Muscle layer of duodenum (tissue), 2 donors: ENCODE measurements around the gene ABR.
"Not testable (repeated sequence)": the region's sequence is repeated elsewhere in the genome, so short reads cannot be mapped to it uniquely, and the experiment has no call there.

Experiments
- H3K27ac ChIP-seq: one replicate; pipeline ENCODE4 v1.7.0; 2013; ENCODE audit warnings: mild to moderate bottlenecking, low read length
- H3K27me3 ChIP-seq: one replicate; pipeline ENCODE4 v1.7.0; 2013; ENCODE audit warnings: low read depth, mild to moderate bottlenecking, control low read depth, low read length
- H3K36me3 ChIP-seq, 2 donors: one replicate each; pipeline ENCODE4 v1.7.0; 2013; ENCODE audit warnings: low read length in 2 of 2, control low read depth in 1 of 2, mild to moderate bottlenecking in 1 of 2; ENCODE audit not compliant: insufficient read depth in 2 of 2, control insufficient read depth in 1 of 2
- H3K4me1 ChIP-seq, 2 donors: one replicate each; pipeline ENCODE4 v1.7.0; 2013; ENCODE audit warnings: low read length in 2 of 2, mild to moderate bottlenecking in 2 of 2, control low read depth in 1 of 2, moderate library complexity in 1 of 2; ENCODE audit not compliant: insufficient read depth in 2 of 2, control insufficient read depth in 1 of 2
- H3K4me3 ChIP-seq, 2 donors: one replicate each; pipeline ENCODE4 v1.7.0; 2013; ENCODE audit warnings: low read length in 2 of 2, low read depth in 1 of 2, mild to moderate bottlenecking in 1 of 2
- H3K9me3 ChIP-seq, 2 donors: one replicate each; pipeline ENCODE4 v1.7.0; 2013; ENCODE audit warnings: low read length in 2 of 2, control low read depth in 1 of 2, mild to moderate bottlenecking in 1 of 2; ENCODE audit not compliant: control insufficient read depth in 1 of 2
- donor health status: healthy.

Gene ABR

GRCh38 chr17:1217089-1217385, 37.3 kb upstream of the ABR start:
- Histone ChIP-seq H3K4me3 (no peak overlapping the region), H3K36me3 (no peaks in the 10 kb centered on the region), H3K9me3 (no peaks in the 10 kb centered on the region), H3K27ac (no peak overlapping the region), H3K4me1 (no peaks in the 10 kb centered on the region), H3K27me3 (no peaks in the 10 kb centered on the region)

- Histone ChIP-seq H3K27me3 (no peaks in the 10 kb centered on the region), H3K4me1 (no peaks in the 10 kb centered on the region)
Observed at GRCh38 chr17:1216217-1217088, 36.7 kb upstream of the ABR start.

GRCh38 chr17:1212946-1213345, 33.2 kb upstream of the ABR start:
- H3K9me3 ChIP-seq = no peaks in the 10 kb centered on the region

More at GRCh38 chr17:1216217-1217088, 36.7 kb upstream of the ABR start:
- H3K27ac ChIP-seq = no peak overlapping the region
- H3K36me3 ChIP-seq = no peaks in the 10 kb centered on the region
- no peaks in the 10 kb centered on the region for H3K9me3 ChIP-seq
- no peak overlapping the region for H3K4me3 ChIP-seq

GRCh38 chr17:1211287-1211686, 31.5 kb upstream of the ABR start:
- no peak overlapping the region for H3K27ac ChIP-seq
- H3K27me3 ChIP-seq = no peaks in the 10 kb centered on the region
- no peaks in the 10 kb centered on the region for H3K36me3 ChIP-seq
- no peaks in the 10 kb centered on the region for H3K4me1 ChIP-seq
- H3K9me3 ChIP-seq = no peaks in the 10 kb centered on the region
- no peak overlapping the region for H3K4me3 ChIP-seq

More at GRCh38 chr17:1212946-1213345, 33.2 kb upstream of the ABR start:
- Histone ChIP-seq H3K27ac (no peak overlapping the region), H3K36me3 (no peaks in the 10 kb centered on the region), H3K4me3 (no peak overlapping the region), H3K4me1 (no peaks in the 10 kb centered on the region), H3K27me3 (no peaks in the 10 kb centered on the region)

GRCh38 chr17:1208966-1209365, 29.2 kb upstream of the ABR start:
- H3K27ac ChIP-seq = no peak overlapping the region
- no peaks in the 10 kb centered on the region for H3K27me3 ChIP-seq
- H3K36me3 ChIP-seq = no peaks in the 10 kb centered on the region
- H3K4me3 ChIP-seq = no peak overlapping the region
- no peaks in the 10 kb centered on the region for H3K9me3 ChIP-seq
- H3K4me1 ChIP-seq = no peaks in the 10 kb centered on the region

DNA sequence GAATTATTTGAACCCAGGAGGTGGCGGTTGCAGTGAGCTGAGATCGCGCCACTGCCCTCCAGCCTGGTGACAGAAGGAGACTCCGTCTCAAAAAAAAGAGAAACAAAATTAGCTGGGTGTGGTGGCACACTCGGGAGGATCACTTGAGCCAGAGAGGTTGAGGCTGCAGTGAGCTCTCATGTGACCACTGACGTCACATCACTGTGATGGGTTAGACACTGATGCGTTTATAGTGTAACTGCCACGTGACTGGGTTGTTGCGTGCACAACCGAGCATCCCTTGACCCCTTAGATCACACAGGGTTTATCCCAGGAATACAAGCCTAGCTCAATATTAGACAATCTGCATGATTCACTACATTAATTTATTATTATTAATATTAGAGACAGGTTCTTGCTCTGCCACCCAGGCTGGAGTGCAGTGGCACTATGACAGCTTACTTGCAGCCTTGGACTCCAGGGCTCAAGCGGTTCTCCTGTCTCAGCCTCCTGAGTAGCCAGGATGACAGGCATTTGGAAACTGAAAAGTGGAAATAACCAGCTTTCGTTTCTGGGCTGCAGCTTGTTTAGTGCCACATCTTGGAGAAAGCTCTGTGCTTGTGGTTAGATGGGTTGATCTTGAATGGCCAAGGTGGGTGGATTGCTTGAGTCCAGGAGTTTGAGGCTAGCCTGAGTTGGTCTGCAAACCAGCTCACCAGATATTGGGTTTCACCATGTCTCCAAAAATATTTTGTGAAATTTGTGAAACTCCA, 26.4 kb upstream of the ABR start:
- no peaks in the 10 kb centered on the region for H3K4me1 ChIP-seq
- H3K27ac ChIP-seq = no peak overlapping the region
- no peaks in the 10 kb centered on the region for H3K36me3 ChIP-seq
- H3K27me3 ChIP-seq = no peaks in the 10 kb centered on the region
- no peaks in the 10 kb centered on the region for H3K9me3 ChIP-seq
- no peak overlapping the region for H3K4me3 ChIP-seq

DNA sequence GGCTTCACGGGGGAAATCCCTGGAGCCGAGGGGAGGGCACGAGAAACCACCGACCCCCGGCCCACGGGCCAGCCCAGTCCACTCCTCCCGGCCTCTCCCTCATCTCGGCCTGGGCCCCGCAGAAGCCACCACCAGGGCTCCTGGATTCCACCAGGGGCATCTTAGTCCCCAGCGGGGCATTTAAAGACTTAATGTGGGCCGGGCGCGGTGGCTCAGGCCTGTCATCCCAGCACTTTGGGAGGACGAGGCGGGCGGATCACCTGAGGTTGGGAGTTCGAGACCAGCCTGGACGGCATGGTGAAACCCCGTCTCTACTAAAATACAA, 24.1 kb upstream of the ABR start:
- Histone ChIP-seq H3K27ac (no peak overlapping the region), H3K9me3 (no peaks in the 10 kb centered on the region), H3K4me3 (peak overlapping the region; percentile 21 to 66), H3K4me1 (peaks cover 0 to 2% of the 10 kb centered on the region in 2 donors), H3K36me3 (no peaks in the 10 kb centered on the region), H3K27me3 (no peaks in the 10 kb centered on the region)

DNA sequence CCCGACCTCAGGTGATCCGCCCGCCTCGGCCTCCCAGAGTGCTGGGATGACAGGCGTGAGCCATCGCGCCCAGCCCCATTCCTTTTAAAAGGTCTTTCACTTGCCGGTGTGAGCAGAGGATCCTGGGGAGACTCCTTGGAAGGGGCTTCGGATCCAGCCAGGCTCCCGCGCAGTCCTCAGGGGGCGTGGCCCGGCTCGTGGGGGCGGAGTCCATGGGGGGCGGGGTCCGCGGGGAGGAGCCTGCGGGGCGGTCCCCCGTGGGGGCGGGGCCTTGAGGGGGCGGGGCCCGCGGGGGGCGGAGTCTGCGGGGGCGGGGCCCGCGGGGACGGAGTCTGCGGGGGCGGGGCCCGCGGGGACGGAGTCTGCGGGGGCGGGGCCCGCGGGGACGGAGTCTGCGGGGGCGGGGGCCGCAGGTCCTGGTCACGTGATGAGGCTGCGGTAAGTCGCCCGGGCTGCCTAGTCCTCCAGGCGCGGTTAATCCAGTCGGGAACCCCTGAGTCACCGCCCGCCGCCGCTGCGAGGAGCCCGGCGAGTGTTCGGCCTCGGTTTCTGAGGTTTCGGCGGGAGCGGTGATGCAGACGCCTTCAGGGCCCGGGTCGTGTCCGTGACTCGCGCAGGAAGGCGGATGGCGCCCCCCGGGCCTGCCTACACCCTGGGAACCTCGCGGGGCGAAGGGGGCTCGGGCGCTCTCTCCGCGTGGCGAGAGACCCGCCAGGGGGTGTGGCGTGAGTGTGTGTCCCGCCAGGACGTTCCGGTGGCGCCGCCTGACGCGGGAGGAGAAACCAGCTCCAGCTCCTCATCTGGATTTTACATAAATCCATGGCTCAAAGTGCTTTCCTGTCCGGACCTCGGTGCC, 23.6 kb upstream of the ABR start:
- no peaks in the 10 kb centered on the region for H3K9me3 ChIP-seq
- no peak overlapping the region for H3K27ac ChIP-seq
- H3K36me3 ChIP-seq = no peaks in the 10 kb centered on the region
- H3K27me3 ChIP-seq = no peaks in the 10 kb centered on the region
- peak overlapping the region; percentile 21 to 66 for H3K4me3 ChIP-seq
- peaks cover 0 to 6% of the 10 kb centered on the region in 2 donors for H3K4me1 ChIP-seq

- H3K9me3 ChIP-seq = no peaks in the 10 kb centered on the region
- H3K27ac ChIP-seq = no peak overlapping the region
- peaks cover 4 to 15% of the 10 kb centered on the region in 2 donors for H3K4me1 ChIP-seq
- no peaks in the 10 kb centered on the region for H3K36me3 ChIP-seq
- H3K4me3 ChIP-seq = no peak overlapping the region
- no peaks in the 10 kb centered on the region for H3K27me3 ChIP-seq
Observed at GRCh38 chr17:1202291-1202690, 22.5 kb upstream of the ABR start.

- Histone ChIP-seq H3K4me1 (peaks cover 4 to 19% of the 10 kb centered on the region in 2 donors), H3K27ac (no peak overlapping the region), H3K9me3 (no peaks in the 10 kb centered on the region), H3K36me3 (no peaks in the 10 kb centered on the region), H3K27me3 (no peaks in the 10 kb centered on the region), H3K4me3 (no peak overlapping the region)
Observed at GRCh38 chr17:1201132-1201702, 21.4 kb upstream of the ABR start.

- H3K4me1 ChIP-seq = peaks cover 4 to 19% of the 10 kb centered on the region in 2 donors
- not testable (repeated sequence) for H3K27me3 ChIP-seq, H3K4me3 ChIP-seq, H3K27ac ChIP-seq, H3K9me3 ChIP-seq, H3K36me3 ChIP-seq
Observed at GRCh38 chr17:1199271-1199743, 19.5 kb upstream of the ABR start.
